HG02981 (cell line): ENCODE data around the gene MTHFR.
A peak's percentile ranks its signal among the peaks of the same experiment; 100 is the strongest.
"Not testable (repeated sequence)": the region's sequence is repeated elsewhere in the genome, so short reads cannot be mapped to it uniquely, and the experiment has no call there.

Experiments
- ATAC-seq: cut with Tn5 transposase; IDR thresholded peaks from one replicate; pipeline ENCODE4 v1.9.1; 2021; ENCODE audit warnings: mild to moderate bottlenecking, moderate library complexity; ENCODE audit not compliant: unreplicated experiment

MTHFR gene

GRCh38 chr1:11833900-11834299 lies 28.1 kb upstream of the MTHFR start:
- no peak for ATAC-seq

GRCh38 chr1:11833497-11833896 lies 27.7 kb upstream of the MTHFR start:
- no peak for ATAC-seq

GRCh38 chr1:11831945-11832725 lies 26.4 kb upstream of the MTHFR start:
- ATAC-seq = no peak

- no peak for ATAC-seq
Measured at GRCh38 chr1:11828511-11828910, 22.7 kb upstream of the MTHFR start.

GRCh38 chr1:11826946-11827345 lies 21.2 kb upstream of the MTHFR start:
- no peak for ATAC-seq

- ATAC-seq = no peak
Measured at GRCh38 chr1:11825131-11825530, 19.4 kb upstream of the MTHFR start.

- no peak for ATAC-seq
Measured at GRCh38 chr1:11823366-11824137, 17.8 kb upstream of the MTHFR start.

GRCh38 chr1:11822091-11822490 lies 16.3 kb upstream of the MTHFR start:
- ATAC-seq = no peak

- ATAC-seq = no peak
Measured at GRCh38 chr1:11817192-11817591, 11.4 kb upstream of the MTHFR start.

- no peak for ATAC-seq
Measured at GRCh38 chr1:11813021-11813420, 7.3 kb upstream of the MTHFR start.

- ATAC-seq = no peak
Measured at GRCh38 chr1:11807133-11807532, 1.4 kb upstream of the MTHFR start.

- peak; percentile 34 for ATAC-seq
Measured at GRCh38 chr1:11806307-11806936, 658 bp upstream of the MTHFR start.

GRCh38 chr1:11804666-11805421 lies 920 bp downstream of the MTHFR start:
- ATAC-seq = no peak

GRCh38 chr1:11803924-11804665 lies 1.7 kb downstream of the MTHFR start:
- ATAC-seq = not testable (repeated sequence)

GRCh38 chr1:11802973-11803885 lies 2.5 kb downstream of the MTHFR start:
- no peak for ATAC-seq

GRCh38 chr1:11802616-11802972 lies 3.2 kb downstream of the MTHFR start:
- no peak for ATAC-seq

GRCh38 chr1:11800756-11801433 lies 4.9 kb downstream of the MTHFR start:
- ATAC-seq = no peak

GRCh38 chr1:11800391-11800755 lies 5.4 kb downstream of the MTHFR start:
- ATAC-seq = no peak

GRCh38 chr1:11799896-11800295 lies 5.9 kb downstream of the MTHFR start:
- ATAC-seq = no peak
